Astrocyte (in vitro differentiated cells and primary cell): Measurements from ENCODE around the gene PAK4. TPM values are rescaled to one million over a fixed set of nuclear protein-coding genes. Genes with fewer than 3 reads are reported as not detected.
A peak's percentile ranks its signal among the peaks of the same experiment; 100 is the strongest.

ENCODE experiments used
- DNase-seq: peaks from one replicate; pipeline ENCODE4 v3.0.0-alpha.2; 2010; ENCODE audit warnings: low read depth
- FAIRE-seq: peaks from 2 replicates; lab custom pipeline; 2011; peaks lifted over from hg19 to GRCh38; lab: Jason Lieb, UNC
- H2AFZ ChIP-seq: 2 replicates; pipeline ENCODE4 v1.6.0; 2012; ENCODE audit warnings: low read depth, low read length, inconsistent platforms
- H3K27ac ChIP-seq: 2 replicates; pipeline ENCODE4 v1.5.1; 2011; ENCODE audit warnings: low read depth, low read length, inconsistent platforms
- H3K27me3 ChIP-seq: 2 replicates; pipeline ENCODE4 v1.6.0; 2011; ENCODE audit warnings: low read length, inconsistent platforms; ENCODE audit not compliant: insufficient read depth
- H3K36me3 ChIP-seq: 2 replicates; pipeline ENCODE4 v1.5.1; 2011; ENCODE audit warnings: low read length, inconsistent platforms; ENCODE audit not compliant: insufficient read depth
- H3K4me1 ChIP-seq: 2 replicates; pipeline ENCODE4 v1.5.1; 2011; ENCODE audit warnings: low read length, inconsistent platforms; ENCODE audit not compliant: insufficient read depth
- H3K4me2 ChIP-seq: 2 replicates; pipeline ENCODE4 v1.6.0; 2012; ENCODE audit warnings: low read length, inconsistent platforms
- H3K4me3 ChIP-seq: 2 replicates; pipeline ENCODE4 v1.5.1; 2011; ENCODE audit warnings: low read depth, mild to moderate bottlenecking, low read length, inconsistent platforms; ENCODE audit not compliant: insufficient read depth
- H3K79me2 ChIP-seq: 2 replicates; pipeline ENCODE4 v1.6.0; 2012; ENCODE audit warnings: mild to moderate bottlenecking, low read length, inconsistent platforms; ENCODE audit not compliant: insufficient read depth
- H3K9ac ChIP-seq: 2 replicates; pipeline ENCODE4 v1.6.0; 2012; ENCODE audit warnings: mild to moderate bottlenecking, low read length, inconsistent platforms
- H3K9me3 ChIP-seq: 2 replicates; pipeline ENCODE4 v1.5.1; 2012; ENCODE audit warnings: low read depth, mild to moderate bottlenecking, low read length, inconsistent platforms; ENCODE audit not compliant: insufficient read depth
- H4K20me1 ChIP-seq: 2 replicates; pipeline ENCODE4 v1.6.0; 2012; ENCODE audit warnings: low read length, inconsistent platforms; ENCODE audit not compliant: insufficient read depth
- H3K27ac Mint-ChIP-seq: one replicate; pipeline ENCODE4 v1.8.0; 2021; ENCODE audit warnings: mild to moderate bottlenecking, mixed read lengths; ENCODE audit not compliant: unreplicated experiment
- H3K27me3 Mint-ChIP-seq: one replicate; pipeline ENCODE4 v1.8.0; 2021; ENCODE audit warnings: low read depth, mixed read lengths; ENCODE audit not compliant: unreplicated experiment
- H3K36me3 Mint-ChIP-seq: one replicate; pipeline ENCODE4 v1.8.0; 2021; ENCODE audit warnings: low read depth, mixed read lengths; ENCODE audit not compliant: unreplicated experiment
- H3K4me1 Mint-ChIP-seq: one replicate; pipeline ENCODE4 v1.8.0; 2021; ENCODE audit warnings: low read depth, mixed read lengths; ENCODE audit not compliant: unreplicated experiment
- H3K4me3 Mint-ChIP-seq: one replicate; pipeline ENCODE4 v1.8.0; 2021; ENCODE audit warnings: mild to moderate bottlenecking, moderate library complexity, mixed read lengths; ENCODE audit not compliant: unreplicated experiment
- H3K9me3 Mint-ChIP-seq: one replicate; pipeline ENCODE4 v1.8.0; 2021; ENCODE audit warnings: mild to moderate bottlenecking, mixed read lengths; ENCODE audit not compliant: unreplicated experiment
- CTCF ChIP-seq: IDR thresholded peaks from 2 replicates; pipeline ENCODE4 v1.5.1; 2011; ENCODE audit warnings: low read depth, mild to moderate bottlenecking, inconsistent platforms, low read length, moderate library complexity; ENCODE audit not compliant: insufficient read depth
- EZH2 ChIP-seq: IDR thresholded peaks from 2 replicates; pipeline ENCODE4 v1.6.1; 2012; ENCODE audit warnings: mild to moderate bottlenecking, low read length, inconsistent platforms; ENCODE audit not compliant: insufficient read depth
- total RNA-seq: library from RNA; stranded (reverse); gene quantifications from 2 replicates; pipeline ENCODE4 v1.2.1, GENCODE V29; 2021

The PAK4 gene
- total RNA-seq, 1 donor from 2014 or later, result 48.0 TPM

DNA sequence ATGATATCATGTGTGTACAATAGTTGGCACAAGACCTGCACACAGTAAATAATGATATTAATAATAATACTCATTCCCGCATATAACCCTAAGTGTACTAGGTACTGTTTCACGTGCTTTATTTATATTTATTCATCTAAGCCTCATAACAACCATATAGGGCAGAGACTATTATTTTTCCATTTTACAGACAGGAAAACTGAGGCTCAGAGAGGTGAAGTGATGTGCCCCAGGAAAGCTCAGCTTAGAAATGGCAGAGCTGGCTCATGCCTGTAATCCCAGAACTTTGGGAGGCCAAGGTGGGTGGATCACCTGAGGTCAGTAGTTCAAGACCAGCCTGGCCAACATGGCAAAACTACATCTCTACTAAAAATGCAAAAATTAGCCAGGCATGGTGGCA is 27.9 kb upstream of the PAK4 start:
- H3K36me3 Mint-ChIP-seq, result no peaks in the 10 kb centered on the region

GRCh38 chr19:39098365-39099269 is 27.0 kb upstream of the PAK4 start:
- no peaks in the 10 kb centered on the region for H4K20me1 ChIP-seq
- H3K4me1 Mint-ChIP-seq, result no peaks in the 10 kb centered on the region
- no peaks in the 10 kb centered on the region for H3K36me3 Mint-ChIP-seq
- no peak overlapping the region for H3K4me3 Mint-ChIP-seq
- H3K4me1 ChIP-seq, result no peaks in the 10 kb centered on the region
- H2AFZ ChIP-seq, result no peak overlapping the region
- H3K79me2 ChIP-seq, result no peaks in the 10 kb centered on the region
- peaks cover 5% of the 10 kb centered on the region for H3K9me3 Mint-ChIP-seq
- H3K4me2 ChIP-seq, result peak overlapping the region; percentile 5
- DNase-seq (no peak), FAIRE-seq (no peak)
- no peak overlapping the region for H3K27ac ChIP-seq
- TF ChIP-seq CTCF (no peak), EZH2 (peak; percentile 15)
- H3K36me3 ChIP-seq, result no peaks in the 10 kb centered on the region
- H3K9me3 ChIP-seq, result no peaks in the 10 kb centered on the region
- peaks cover 40% of the 10 kb centered on the region for H3K27me3 Mint-ChIP-seq
- H3K27ac Mint-ChIP-seq, result no peak overlapping the region
- H3K9ac ChIP-seq, result no peak overlapping the region
- no peak overlapping the region for H3K4me3 ChIP-seq
- peaks cover 8% of the 10 kb centered on the region for H3K27me3 ChIP-seq

More for the DNA sequence above, 27.9 kb upstream of the PAK4 start:
- TF ChIP-seq CTCF, result no peak
- no peak for TF ChIP-seq EZH2
- H3K9me3 ChIP-seq, result no peaks in the 10 kb centered on the region
- peaks cover 5% of the 10 kb centered on the region for H3K9me3 Mint-ChIP-seq
- no peak overlapping the region for H3K4me3 ChIP-seq
- H3K27ac Mint-ChIP-seq, result no peak overlapping the region
- H3K27ac ChIP-seq, result no peak overlapping the region
- FAIRE-seq (no peak), DNase-seq (no peak)
- peaks cover 8% of the 10 kb centered on the region for H3K27me3 ChIP-seq
- no peaks in the 10 kb centered on the region for H3K36me3 ChIP-seq
- peaks cover 45% of the 10 kb centered on the region for H3K27me3 Mint-ChIP-seq
- H3K9ac ChIP-seq, result no peak overlapping the region
- H2AFZ ChIP-seq, result no peak overlapping the region
- H4K20me1 ChIP-seq, result no peaks in the 10 kb centered on the region
- H3K4me1 Mint-ChIP-seq, result no peaks in the 10 kb centered on the region
- no peak overlapping the region for H3K4me3 Mint-ChIP-seq
- no peak overlapping the region for H3K4me2 ChIP-seq
- no peaks in the 10 kb centered on the region for H3K4me1 ChIP-seq
- H3K79me2 ChIP-seq, result no peaks in the 10 kb centered on the region

DNA sequence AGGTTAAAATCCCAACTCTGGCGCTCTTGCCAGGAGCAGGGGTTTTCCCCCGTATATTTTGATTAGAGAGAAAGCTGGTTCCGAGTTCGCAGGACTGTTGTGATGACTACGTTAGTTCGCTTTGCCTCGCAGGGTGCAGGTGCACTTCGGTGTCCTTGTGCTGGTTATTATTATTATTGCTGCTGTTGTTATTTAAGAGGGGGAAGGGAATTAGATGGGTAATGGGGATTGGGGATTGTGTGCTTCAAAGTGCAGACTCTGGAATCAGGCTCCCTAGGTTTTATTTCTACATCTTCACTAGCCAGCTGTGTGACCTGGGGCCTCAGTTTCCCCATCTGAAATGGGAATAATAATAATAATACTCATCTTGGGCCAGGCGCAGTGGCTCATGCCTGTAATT is 26.2 kb upstream of the PAK4 start:
- Histone ChIP-seq H3K36me3 (no peaks in the 10 kb centered on the region), H3K27ac (no peak overlapping the region), H3K4me2 (no peak overlapping the region), H3K4me1 (no peaks in the 10 kb centered on the region), H3K27me3 (peaks cover 8% of the 10 kb centered on the region), H3K9me3 (no peaks in the 10 kb centered on the region), H3K79me2 (no peaks in the 10 kb centered on the region), H3K9ac (no peak overlapping the region), H4K20me1 (no peaks in the 10 kb centered on the region), H3K4me3 (no peak overlapping the region), H2AFZ (no peak overlapping the region)
- Mint-ChIP-seq H3K9me3 (peaks cover 5% of the 10 kb centered on the region), H3K27ac (no peak overlapping the region), H3K4me1 (no peaks in the 10 kb centered on the region), H3K27me3 (peaks cover 35% of the 10 kb centered on the region), H3K4me3 (no peak overlapping the region), H3K36me3 (no peaks in the 10 kb centered on the region)
- FAIRE-seq (no peak), DNase-seq (no peak)
- TF ChIP-seq CTCF (no peak), EZH2 (no peak)
